GM19455 (cell line): ENCODE data around the gene LBX1.

ENCODE experiments used
- ATAC-seq: cut with Tn5 transposase; IDR thresholded peaks from one replicate; pipeline ENCODE4 v1.9.1; 2021; ENCODE audit not compliant: unreplicated experiment

Gene LBX1

GRCh38 chr10:101226491-101227428 is 2.5 kb downstream of the LBX1 start:
- no peak for ATAC-seq

- ATAC-seq: no peak
Measured at GRCh38 chr10:101225846-101226421, 3.3 kb downstream of the LBX1 start.

- ATAC-seq: no peak
Measured at GRCh38 chr10:101224910-101225823, 4.1 kb downstream of the LBX1 start.

GRCh38 chr10:101224060-101224909 is 5.0 kb downstream of the LBX1 start:
- no peak for ATAC-seq

GRCh38 chr10:101223274-101224059 is 5.8 kb downstream of the LBX1 start:
- ATAC-seq: no peak

- no peak for ATAC-seq
Measured at GRCh38 chr10:101222683-101223273, 6.5 kb downstream of the LBX1 start.

GRCh38 chr10:101221963-101222531 is 7.2 kb downstream of the LBX1 start:
- ATAC-seq: no peak

- no peak for ATAC-seq
Measured at GRCh38 chr10:101221549-101221948, 7.7 kb downstream of the LBX1 start.

GRCh38 chr10:101219946-101220451 is 9.3 kb downstream of the LBX1 start:
- no peak for ATAC-seq

GRCh38 chr10:101219139-101219945 is 9.9 kb downstream of the LBX1 start:
- ATAC-seq: no peak

GRCh38 chr10:101218351-101219138 is 10.7 kb downstream of the LBX1 start:
- ATAC-seq: no peak

GRCh38 chr10:101217450-101218281 is 11.6 kb downstream of the LBX1 start:
- ATAC-seq: no peak

GRCh38 chr10:101217044-101217425 is 12.2 kb downstream of the LBX1 start:
- ATAC-seq: no peak

GRCh38 chr10:101216207-101217043 is 12.8 kb downstream of the LBX1 start:
- no peak for ATAC-seq
